ENCODE measurements around the gene REV3L. TPM values are rescaled to one million over a fixed set of nuclear protein-coding genes. Genes with fewer than 3 reads are reported as not detected.

REV3L gene
- total RNA-seq, 4 donors from 2014 or later, result 25.9 to 79.1 (median 49.0) TPM

DNA sequence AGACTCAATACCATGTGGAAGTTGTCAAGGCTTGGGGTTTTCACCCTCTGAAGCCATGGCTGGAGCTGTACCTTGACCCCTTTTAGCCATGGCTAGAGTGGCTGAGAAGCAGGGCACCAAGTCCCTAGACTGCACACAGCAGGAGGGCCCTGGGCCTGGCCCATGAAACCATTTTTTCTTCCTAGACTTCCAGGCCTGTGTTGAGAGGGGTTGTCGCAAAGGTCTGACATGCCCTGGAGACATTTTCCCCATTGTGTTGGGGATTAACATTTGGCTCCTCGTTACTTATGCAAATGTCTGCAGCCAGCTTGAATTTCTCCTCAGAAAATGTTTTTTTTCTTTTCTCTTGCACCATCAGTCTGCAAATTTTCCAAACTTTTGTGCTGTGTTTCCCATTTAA lies 199.3 kb downstream of the REV3L start:
- DNase-seq (no peak), ATAC-seq (no peak)
- Histone ChIP-seq H3K27ac (no peak overlapping the region), H3K27me3 (no peaks in the 10 kb centered on the region), H3K9me3 (no peaks in the 10 kb centered on the region), H3K36me3 (peaks cover 0 to 2% of the 10 kb centered on the region in 2 donors), H3K4me1 (peaks cover 0 to 3% of the 10 kb centered on the region in 2 donors), H3K4me3 (no peak overlapping the region)
- in situ Hi-C loops (cut with MboI; ENCODE audit: low sequenced_read_pairs in 4 of 4), result no loop called here
- TF ChIP-seq, protein P1, sequence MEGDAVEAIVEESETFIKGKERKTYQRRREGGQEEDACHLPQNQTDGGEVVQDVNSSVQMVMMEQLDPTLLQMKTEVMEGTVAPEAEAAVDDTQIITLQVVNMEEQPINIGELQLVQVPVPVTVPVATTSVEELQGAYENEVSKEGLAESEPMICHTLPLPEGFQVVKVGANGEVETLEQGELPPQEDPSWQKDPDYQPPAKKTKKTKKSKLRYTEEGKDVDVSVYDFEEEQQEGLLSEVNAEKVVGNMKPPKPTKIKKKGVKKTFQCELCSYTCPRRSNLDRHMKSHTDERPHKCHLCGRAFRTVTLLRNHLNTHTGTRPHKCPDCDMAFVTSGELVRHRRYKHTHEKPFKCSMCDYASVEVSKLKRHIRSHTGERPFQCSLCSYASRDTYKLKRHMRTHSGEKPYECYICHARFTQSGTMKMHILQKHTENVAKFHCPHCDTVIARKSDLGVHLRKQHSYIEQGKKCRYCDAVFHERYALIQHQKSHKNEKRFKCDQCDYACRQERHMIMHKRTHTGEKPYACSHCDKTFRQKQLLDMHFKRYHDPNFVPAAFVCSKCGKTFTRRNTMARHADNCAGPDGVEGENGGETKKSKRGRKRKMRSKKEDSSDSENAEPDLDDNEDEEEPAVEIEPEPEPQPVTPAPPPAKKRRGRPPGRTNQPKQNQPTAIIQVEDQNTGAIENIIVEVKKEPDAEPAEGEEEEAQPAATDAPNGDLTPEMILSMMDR (IDR thresholded peaks at IDR 0.05 in 4 of 5, conservative IDR thresholded peaks at IDR 0.05 in 1 of 5), result no peak
- TF ChIP-seq POLR2A (IDR thresholded peaks at IDR 0.05), result no peak
- intact Hi-C loops (cut with DNase I; ENCODE audit: low total_unique reads), result no loop called here

DNA sequence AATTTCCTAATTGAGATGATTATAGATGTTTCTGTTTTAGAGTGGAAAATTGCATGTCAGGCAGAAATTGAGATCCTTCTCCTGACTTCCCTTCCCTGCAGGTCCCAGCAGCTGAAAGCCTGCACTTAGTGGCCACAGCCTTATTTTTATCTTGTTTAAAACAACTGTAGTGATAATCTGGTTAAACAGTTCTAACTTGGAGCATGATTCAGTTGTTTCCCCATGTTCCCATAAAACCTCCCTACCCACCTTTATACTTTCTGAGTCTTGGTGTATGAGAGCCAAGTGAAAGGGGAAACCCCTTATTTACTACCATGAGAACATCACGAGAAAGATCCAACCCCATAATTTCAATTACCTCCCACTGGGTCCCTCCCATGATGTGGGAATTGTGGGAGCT lies 200.5 kb downstream of the REV3L start:
- H3K9me3 ChIP-seq, result no peaks in the 10 kb centered on the region
- H3K27ac ChIP-seq, result no peak overlapping the region
- TF ChIP-seq, protein P1 (IDR thresholded peaks at IDR 0.05 in 4 of 5, conservative IDR thresholded peaks at IDR 0.05 in 1 of 5), result no peak
- TF ChIP-seq POLR2A (IDR thresholded peaks at IDR 0.05), result no peak
- peaks cover 0 to 14% of the 10 kb centered on the region in 2 donors for H3K36me3 ChIP-seq
- no peak for DNase-seq
- no peak for ATAC-seq
- in situ Hi-C loops (cut with MboI; ENCODE audit: low sequenced_read_pairs in 4 of 4) (no loop called here), intact Hi-C loops (cut with DNase I; ENCODE audit: low total_unique reads) (no loop called here)
- H3K4me1 ChIP-seq, result peaks cover 0 to 4% of the 10 kb centered on the region in 2 donors
- no peak overlapping the region for H3K4me3 ChIP-seq
- H3K27me3 ChIP-seq, result no peaks in the 10 kb centered on the region

DNA sequence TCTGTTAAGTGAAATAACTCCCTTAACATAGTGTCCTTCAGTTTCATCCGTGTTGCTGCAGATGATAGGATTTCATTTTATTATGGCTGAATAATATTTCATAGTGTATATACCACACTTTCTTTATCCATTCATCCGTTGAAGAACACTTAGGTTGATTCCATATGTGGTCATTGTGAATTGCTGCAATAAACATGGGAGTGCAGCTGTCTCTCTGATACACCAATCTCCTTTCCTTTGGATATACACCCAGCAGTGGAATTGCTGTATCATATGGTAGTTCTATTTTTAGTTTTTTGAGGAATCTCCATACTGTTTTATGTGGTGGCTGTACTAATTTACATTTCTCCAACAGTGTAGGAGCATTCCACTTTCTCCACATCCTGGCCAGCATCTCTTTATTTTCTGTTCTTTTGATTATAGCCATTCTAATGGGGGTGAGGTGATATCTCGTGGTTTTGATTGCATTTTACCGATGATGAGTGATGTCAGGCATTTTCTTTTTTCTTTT lies 202.5 kb downstream of the REV3L start:
- ATAC-seq (no peak), DNase-seq (no peak)
- Histone ChIP-seq H3K27me3 (no peaks in the 10 kb centered on the region), H3K27ac (no peak overlapping the region), H3K4me3 (no peak overlapping the region), H3K36me3 (peaks cover 5 to 34% of the 10 kb centered on the region in 2 donors), H3K4me1 (peaks cover 0 to 4% of the 10 kb centered on the region in 2 donors), H3K9me3 (no peaks in the 10 kb centered on the region)
- TF ChIP-seq, protein P1 (IDR thresholded peaks at IDR 0.05 in 4 of 5, conservative IDR thresholded peaks at IDR 0.05 in 1 of 5), result no peak
- TF ChIP-seq POLR2A (IDR thresholded peaks at IDR 0.05), result no peak
- intact Hi-C loops (cut with DNase I; ENCODE audit: low total_unique reads) (no loop called here), in situ Hi-C loops (cut with MboI; ENCODE audit: low sequenced_read_pairs in 4 of 4) (no loop called here)

DNA sequence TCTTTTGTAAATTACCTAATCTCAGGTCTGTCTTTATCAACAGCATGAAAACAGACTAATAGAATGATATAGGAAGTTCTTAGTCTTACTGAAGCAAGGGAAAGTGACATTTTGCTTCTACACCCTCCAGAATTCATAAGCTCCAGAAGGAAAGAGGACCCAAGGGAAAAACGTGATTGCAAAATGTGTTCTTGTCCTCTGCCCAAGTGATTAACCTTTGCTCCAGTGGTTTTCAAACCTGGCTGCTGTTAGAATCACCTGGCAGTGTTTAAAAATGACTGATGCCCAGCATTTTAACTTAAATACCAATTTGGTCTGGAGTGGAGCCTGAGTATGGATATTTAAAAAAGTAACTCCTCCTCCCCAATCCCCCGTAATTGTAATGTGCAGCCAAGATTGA lies 204.3 kb downstream of the REV3L start:
- H3K27me3 ChIP-seq, result no peaks in the 10 kb centered on the region
- no peak overlapping the region for H3K4me3 ChIP-seq
- DNase-seq (no peak), ATAC-seq (no peak)
- intact Hi-C loops (cut with DNase I; ENCODE audit: low total_unique reads) (no loop called here), in situ Hi-C loops (cut with MboI; ENCODE audit: low sequenced_read_pairs in 4 of 4) (no loop called here)
- peaks cover 0 to 4% of the 10 kb centered on the region in 2 donors for H3K4me1 ChIP-seq
- TF ChIP-seq, protein P1 (IDR thresholded peaks at IDR 0.05 in 4 of 5, conservative IDR thresholded peaks at IDR 0.05 in 1 of 5), result no peak
- TF ChIP-seq POLR2A (IDR thresholded peaks at IDR 0.05), result no peak
- H3K36me3 ChIP-seq, result peaks cover 10 to 51% of the 10 kb centered on the region in 2 donors
- H3K27ac ChIP-seq, result no peak overlapping the region
- H3K9me3 ChIP-seq, result peaks cover 0 to 8% (median 2%) of the 10 kb centered on the region in 3 donors

DNA sequence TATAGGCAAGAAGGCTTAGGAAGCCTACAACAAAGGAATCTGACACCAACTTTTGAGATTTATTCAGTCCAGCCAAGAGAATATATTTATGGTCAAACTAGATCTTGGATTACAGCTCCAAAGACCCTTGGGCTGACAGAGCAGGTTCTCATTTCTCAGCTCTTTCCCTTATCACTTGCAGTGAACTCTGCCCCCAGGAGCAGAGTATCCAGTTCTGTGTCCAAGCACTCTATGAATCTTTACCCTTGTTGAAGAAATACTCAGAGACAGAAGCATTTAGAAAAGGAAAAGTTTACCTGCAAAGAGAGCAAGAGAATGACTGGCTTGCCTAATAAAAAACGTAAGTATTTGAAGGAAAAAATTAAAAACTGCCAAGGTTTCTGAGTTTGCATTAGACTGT lies 205.2 kb downstream of the REV3L start:
- H3K4me3 ChIP-seq, result no peak overlapping the region
- peaks cover 0 to 4% of the 10 kb centered on the region in 2 donors for H3K4me1 ChIP-seq
- H3K9me3 ChIP-seq, result peaks cover 0 to 8% (median 2%) of the 10 kb centered on the region in 3 donors
- no peak overlapping the region for H3K27ac ChIP-seq
- no peaks in the 10 kb centered on the region for H3K27me3 ChIP-seq
- in situ Hi-C loops (cut with MboI; ENCODE audit: low sequenced_read_pairs in 4 of 4), result no loop called here
- no peak for ATAC-seq
- DNase-seq, result no peak
- TF ChIP-seq, protein P1 (IDR thresholded peaks at IDR 0.05 in 4 of 5, conservative IDR thresholded peaks at IDR 0.05 in 1 of 5), result no peak
- TF ChIP-seq POLR2A (IDR thresholded peaks at IDR 0.05), result no peak
- intact Hi-C loops (cut with DNase I; ENCODE audit: low total_unique reads), result no loop called here
- H3K36me3 ChIP-seq, result peaks cover 10 to 57% of the 10 kb centered on the region in 2 donors

Data from gastrocnemius medialis (tissue), 4 donors.